Breast epithelium (tissue), 4 donors: ENCODE measurements around the gene MARK3. TPM values are rescaled to one million over a fixed set of nuclear protein-coding genes. Genes with fewer than 3 reads are reported as not detected.

Experiments used
- DNase-seq, 2 donors: peaks; one replicate each; pipeline ENCODE4 v3.0.0-alpha.2; 2019; ENCODE audit warnings: low spot score in 2 of 2
- H3K27ac ChIP-seq, 2 donors: fragments of 200-600 bp; sonication (generic) in 1 of 2; one replicate each; pipeline ENCODE4 v1.5.1; 2016 to 2019; ENCODE audit warnings: mild to moderate bottlenecking in 1 of 2
- H3K27me3 ChIP-seq, 2 donors: fragments of 200-600 bp; sonication (generic) in 1 of 2; one replicate each; pipeline versions ENCODE4 v1.5.1 to v1.6.0; 2017 to 2019; ENCODE audit warnings: control low read depth in 1 of 2, mild to moderate bottlenecking in 1 of 2
- H3K36me3 ChIP-seq: fragments of 200-600 bp; one replicate; pipeline ENCODE4 v1.5.1; 2019
- H3K4me1 ChIP-seq, 2 donors: fragments of 200-600 bp; sonication (generic); one replicate each; pipeline ENCODE4 v1.5.1; 2016 to 2019; ENCODE audit warnings: control low read depth in 1 of 2
- H3K4me3 ChIP-seq, 3 donors: fragments of 200-600 bp; sonication (generic); 1 replicate in 2 of 3; 2 replicates in 1 of 3; pipeline ENCODE4 v1.5.1; 2016 to 2019; ENCODE audit warnings: mild to moderate bottlenecking in 3 of 3, moderate library complexity in 2 of 3
- H3K9me3 ChIP-seq, 2 donors: fragments of 200-600 bp; sonication (generic) in 1 of 2; one replicate each; pipeline ENCODE4 v1.5.1; 2016 to 2019; ENCODE audit warnings: control low read depth in 1 of 2
- CTCF ChIP-seq, 3 donors: fragments of 450-650 bp; IDR thresholded peaks; one replicate each; pipeline ENCODE4 v1.5.1; 2016 to 2017; ENCODE audit warnings: antibody characterized with exemption in 3 of 3, mild to moderate bottlenecking in 3 of 3, moderate library complexity in 3 of 3
- POLR2A ChIP-seq: fragments of 450-650 bp; IDR thresholded peaks from one replicate; pipeline ENCODE4 v1.6.1; 2016; ENCODE audit warnings: antibody characterized with exemption, mild to moderate bottlenecking, moderate library complexity
- POLR2AphosphoS5 ChIP-seq, 3 donors: sonication (generic); formaldehyde crosslinking; IDR thresholded peaks; one replicate each; pipeline ENCODE4 v1.6.1; 2017; ENCODE audit warnings: antibody characterized with exemption in 3 of 3
- intact Hi-C: fragments of 100-400 bp; cut with DNase I; formaldehyde crosslinking; loops from one replicate; pipeline ENCODE4 v1.15.1; 2023; ENCODE audit warnings: low total_unique reads
- total RNA-seq, 3 donors: library from RNA; depleted of rRNA; stranded (reverse); fragments of >200 nt; gene quantifications; one replicate each; pipeline ENCODE4 v1.1.0, GENCODE V29; 2016

The MARK3 gene
- total RNA-seq, 3 donors from 2014 or later = 70.2 to 107 (median 87.5) TPM

GRCh38 chr14:103408491-103409155 lies 23.4 kb downstream of the MARK3 start:
- Histone ChIP-seq H3K27ac (no peak overlapping the region), H3K4me3 (no peak overlapping the region), H3K4me1 (no peaks in the 10 kb centered on the region), H3K36me3 (no peaks in the 10 kb centered on the region), H3K27me3 (no peaks in the 10 kb centered on the region), H3K9me3 (no peaks in the 10 kb centered on the region)
- TF ChIP-seq POLR2AphosphoS5 (IDR thresholded peaks at IDR 0.05) (no peak), CTCF (IDR thresholded peaks at IDR 0.05) (no peak)
- DNase-seq = no peak
- intact Hi-C loops = no loop called here

DNA sequence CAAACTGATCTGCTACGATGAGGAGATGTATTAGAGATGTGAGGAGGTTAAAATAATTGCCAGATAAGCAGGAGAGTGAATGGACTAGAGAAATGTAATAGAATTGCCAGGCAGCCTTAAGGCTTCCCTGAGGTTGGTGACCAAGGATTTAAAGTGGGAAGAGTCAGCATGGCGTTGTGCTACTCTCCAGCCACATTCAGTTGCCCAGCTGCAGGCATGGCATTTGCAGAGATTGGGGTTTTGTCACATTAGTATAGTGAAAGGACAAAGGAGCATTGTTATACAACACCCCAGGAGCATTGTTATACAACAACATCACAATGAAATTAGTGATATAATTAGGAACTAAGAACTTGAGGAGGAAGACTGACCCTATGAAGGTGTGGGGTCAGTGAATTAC lies 31.7 kb downstream of the MARK3 start:
- Histone ChIP-seq H3K27me3 (no peaks in the 10 kb centered on the region), H3K36me3 (no peaks in the 10 kb centered on the region), H3K9me3 (no peaks in the 10 kb centered on the region), H3K4me3 (no peak overlapping the region), H3K27ac (no peak overlapping the region), H3K4me1 (no peaks in the 10 kb centered on the region)
- DNase-seq = no peak
- TF ChIP-seq POLR2AphosphoS5 (IDR thresholded peaks at IDR 0.05) (no peak), POLR2A (no peak), CTCF (IDR thresholded peaks at IDR 0.05) (no peak)
- intact Hi-C loops = no loop called here

DNA sequence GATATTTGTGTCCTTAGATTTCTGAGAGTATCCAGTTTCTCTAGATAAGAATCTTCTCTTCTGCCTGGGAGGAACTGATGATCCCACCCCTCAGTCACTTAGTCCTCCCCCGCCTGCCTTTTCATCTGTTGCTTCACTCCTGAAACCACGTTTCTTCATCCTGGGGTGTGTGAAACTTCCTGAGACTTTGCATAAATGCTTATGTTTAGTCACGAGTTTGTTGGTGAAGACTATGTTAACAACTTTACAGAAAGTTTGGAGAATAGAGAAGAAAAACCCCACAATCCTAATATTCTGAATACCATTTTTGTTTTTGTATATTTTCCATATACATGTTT lies 33.2 kb downstream of the MARK3 start:
- intact Hi-C loops = no loop called here
- Histone ChIP-seq H3K4me3 (no peak overlapping the region), H3K36me3 (no peaks in the 10 kb centered on the region), H3K27ac (no peak overlapping the region), H3K4me1 (no peaks in the 10 kb centered on the region), H3K27me3 (no peaks in the 10 kb centered on the region), H3K9me3 (no peaks in the 10 kb centered on the region)
- TF ChIP-seq POLR2AphosphoS5 (IDR thresholded peaks at IDR 0.05) = no peak
- TF ChIP-seq CTCF (IDR thresholded peaks at IDR 0.05) = no peak
- TF ChIP-seq POLR2A = no peak
- DNase-seq = no peak

GRCh38 chr14:103421556-103421955 lies 36.3 kb downstream of the MARK3 start:
- no peak overlapping the region for H3K27ac ChIP-seq
- no peak for DNase-seq
- TF ChIP-seq CTCF (IDR thresholded peaks at IDR 0.05) (no peak), POLR2A (no peak), POLR2AphosphoS5 (IDR thresholded peaks at IDR 0.05) (no peak)

DNA sequence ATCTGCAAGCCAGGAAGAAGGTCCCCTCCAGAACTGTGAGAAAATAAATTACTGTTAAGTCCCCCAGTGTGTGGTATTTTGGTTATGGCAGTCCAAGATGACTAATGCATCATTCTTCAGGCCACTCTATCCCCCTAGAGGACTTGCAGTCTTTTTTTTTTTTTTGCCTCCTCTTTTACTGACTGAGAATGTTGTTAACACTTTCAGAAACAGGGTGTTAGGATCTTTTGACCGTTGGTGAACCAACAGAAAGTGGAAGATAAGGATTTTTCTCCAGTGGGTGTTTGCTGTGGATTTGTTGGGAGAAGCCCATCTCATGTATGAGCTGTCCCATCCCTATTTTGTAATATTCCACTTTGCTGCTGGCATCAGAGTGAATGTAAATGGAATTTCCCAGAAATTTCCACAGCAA lies 37.8 kb downstream of the MARK3 start:
- H3K27me3 ChIP-seq = no peaks in the 10 kb centered on the region
- no peak for TF ChIP-seq POLR2A
- TF ChIP-seq CTCF (IDR thresholded peaks at IDR 0.05) = no peak
- TF ChIP-seq POLR2AphosphoS5 (IDR thresholded peaks at IDR 0.05) = no peak
- intact Hi-C loops = no loop called here
- no peak overlapping the region for H3K27ac ChIP-seq
- DNase-seq = no peak
- no peaks in the 10 kb centered on the region for H3K36me3 ChIP-seq
- H3K4me1 ChIP-seq = no peaks in the 10 kb centered on the region
- H3K9me3 ChIP-seq = no peaks in the 10 kb centered on the region
- no peak overlapping the region for H3K4me3 ChIP-seq

More at GRCh38 chr14:103421556-103421955, 36.3 kb downstream of the MARK3 start:
- no peaks in the 10 kb centered on the region for H3K4me1 ChIP-seq
- no peaks in the 10 kb centered on the region for H3K9me3 ChIP-seq
- H3K4me3 ChIP-seq = no peak overlapping the region
- intact Hi-C loops = no loop called here
- no peaks in the 10 kb centered on the region for H3K36me3 ChIP-seq
- H3K27me3 ChIP-seq = no peaks in the 10 kb centered on the region
